ENCODE measurements around the gene ELOVL1. TPM values are rescaled to one million over a fixed set of nuclear protein-coding genes. Genes with fewer than 3 reads are reported as not detected.
A peak's percentile ranks its signal among the peaks of the same experiment; 100 is the strongest.

ELOVL1 gene
- total RNA-seq, 1 experiment from 2014 or later: 53.7 TPM

DNA sequence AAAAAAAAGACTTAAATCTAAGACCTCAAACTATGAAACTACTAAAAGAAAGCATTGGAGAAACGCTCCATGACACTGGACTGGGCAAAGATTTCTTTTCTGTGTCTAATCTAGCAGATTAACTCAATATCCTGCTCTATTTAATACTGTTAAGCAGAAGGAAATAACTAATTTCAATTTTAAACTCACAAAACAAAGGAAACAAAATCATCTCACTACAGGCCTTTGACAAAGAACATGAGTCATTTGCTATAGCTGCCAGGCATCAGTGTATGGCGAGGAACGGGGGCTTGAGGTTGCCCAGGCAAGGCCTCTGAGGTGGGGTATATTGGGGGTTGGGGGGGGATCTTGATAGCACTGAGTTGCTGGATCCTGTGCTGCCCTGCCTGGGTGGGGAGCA, 42.8 kb upstream of the ELOVL1 start:
- POLR2A ChIA-PET (ENCODE audit: low non-redundant PET): no interaction called here
- no TSS peak for BruUV-seq (replicated peaks)
- TF ChIP-seq, protein P1, sequence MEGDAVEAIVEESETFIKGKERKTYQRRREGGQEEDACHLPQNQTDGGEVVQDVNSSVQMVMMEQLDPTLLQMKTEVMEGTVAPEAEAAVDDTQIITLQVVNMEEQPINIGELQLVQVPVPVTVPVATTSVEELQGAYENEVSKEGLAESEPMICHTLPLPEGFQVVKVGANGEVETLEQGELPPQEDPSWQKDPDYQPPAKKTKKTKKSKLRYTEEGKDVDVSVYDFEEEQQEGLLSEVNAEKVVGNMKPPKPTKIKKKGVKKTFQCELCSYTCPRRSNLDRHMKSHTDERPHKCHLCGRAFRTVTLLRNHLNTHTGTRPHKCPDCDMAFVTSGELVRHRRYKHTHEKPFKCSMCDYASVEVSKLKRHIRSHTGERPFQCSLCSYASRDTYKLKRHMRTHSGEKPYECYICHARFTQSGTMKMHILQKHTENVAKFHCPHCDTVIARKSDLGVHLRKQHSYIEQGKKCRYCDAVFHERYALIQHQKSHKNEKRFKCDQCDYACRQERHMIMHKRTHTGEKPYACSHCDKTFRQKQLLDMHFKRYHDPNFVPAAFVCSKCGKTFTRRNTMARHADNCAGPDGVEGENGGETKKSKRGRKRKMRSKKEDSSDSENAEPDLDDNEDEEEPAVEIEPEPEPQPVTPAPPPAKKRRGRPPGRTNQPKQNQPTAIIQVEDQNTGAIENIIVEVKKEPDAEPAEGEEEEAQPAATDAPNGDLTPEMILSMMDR (conservative IDR thresholded peaks at IDR 0.05; ENCODE audit: low read depth, low read length): no peak
- TF ChIP-seq EZH2 (IDR thresholded peaks at IDR 0.05; ENCODE audit: borderline replicate concordance, low read depth, low read length, poor library complexity, severe bottlenecking): no peak
- no peaks in the 10 kb centered on the region for H3K9me3 ChIP-seq (ENCODE audit: low read depth, low read length, poor library complexity, severe bottlenecking)
- CTCF ChIA-PET: interaction anchor here (0.6 kb wide), 1 partner anchor 482 kb away, joined by 14 read pairs; no protein-coding TSS in a partner anchor
- no peaks in the 10 kb centered on the region for H3K27me3 ChIP-seq (replicated peaks; ENCODE audit: insufficient read depth, low read depth, low read length, poor library complexity)
- no peak overlapping the region for H3K4me3 ChIP-seq (ENCODE audit: low read depth, low read length, poor library complexity, severe bottlenecking)
- peak; percentile 69 for DNase-seq (ENCODE audit: low spot score)
- no peaks in the 10 kb centered on the region for H3K4me1 ChIP-seq (ENCODE audit: insufficient read depth, low read length, poor library complexity, severe bottlenecking)
- no peaks in the 10 kb centered on the region for H3K36me3 ChIP-seq (ENCODE audit: insufficient read depth, low read length, poor library complexity, severe bottlenecking)
- H3K27ac ChIP-seq (ENCODE audit: low read depth, low read length, poor library complexity, severe bottlenecking): no peak overlapping the region
- intact Hi-C loops (cut with micrococcal nuclease; ENCODE audit: unreplicated experiment): no loop called here

GRCh38 chr1:43405876-43406234, 38.0 kb upstream of the ELOVL1 start:
- Histone ChIP-seq H3K4me1 (ENCODE audit: insufficient read depth, low read length, poor library complexity, severe bottlenecking) (no peaks in the 10 kb centered on the region), H3K27ac (ENCODE audit: low read depth, low read length, poor library complexity, severe bottlenecking) (no peak overlapping the region), H3K4me3 (ENCODE audit: low read depth, low read length, poor library complexity, severe bottlenecking) (no peak overlapping the region), H3K9me3 (ENCODE audit: low read depth, low read length, poor library complexity, severe bottlenecking) (no peaks in the 10 kb centered on the region), H3K27me3 (replicated peaks; ENCODE audit: insufficient read depth, low read depth, low read length, poor library complexity) (no peaks in the 10 kb centered on the region), H3K36me3 (ENCODE audit: insufficient read depth, low read length, poor library complexity, severe bottlenecking) (peaks cover 8% of the 10 kb centered on the region)
- POLR2A ChIA-PET (ENCODE audit: low non-redundant PET): no interaction called here
- no peak for TF ChIP-seq EZH2 (IDR thresholded peaks at IDR 0.05; ENCODE audit: borderline replicate concordance, low read depth, low read length, poor library complexity, severe bottlenecking)
- intact Hi-C loops (cut with micrococcal nuclease; ENCODE audit: unreplicated experiment): no loop called here
- BruUV-seq (replicated peaks): no TSS peak
- CTCF ChIA-PET: no interaction called here
- DNase-seq (ENCODE audit: low spot score): no peak

- intact Hi-C loops (cut with micrococcal nuclease; ENCODE audit: unreplicated experiment): no loop called here
- Histone ChIP-seq H3K27me3 (replicated peaks; ENCODE audit: insufficient read depth, low read depth, low read length, poor library complexity) (no peaks in the 10 kb centered on the region), H3K9me3 (ENCODE audit: low read depth, low read length, poor library complexity, severe bottlenecking) (no peaks in the 10 kb centered on the region), H3K36me3 (ENCODE audit: insufficient read depth, low read length, poor library complexity, severe bottlenecking) (peaks cover 8% of the 10 kb centered on the region), H3K27ac (ENCODE audit: low read depth, low read length, poor library complexity, severe bottlenecking) (no peak overlapping the region), H3K4me3 (ENCODE audit: low read depth, low read length, poor library complexity, severe bottlenecking) (no peak overlapping the region), H3K4me1 (ENCODE audit: insufficient read depth, low read length, poor library complexity, severe bottlenecking) (no peaks in the 10 kb centered on the region)
- BruUV-seq (replicated peaks): no TSS peak
- POLR2A ChIA-PET (ENCODE audit: low non-redundant PET): no interaction called here
- DNase-seq (ENCODE audit: low spot score): no peak
- TF ChIP-seq, protein P1 (conservative IDR thresholded peaks at IDR 0.05; ENCODE audit: low read depth, low read length): no peak
- no peak for TF ChIP-seq EZH2 (IDR thresholded peaks at IDR 0.05; ENCODE audit: borderline replicate concordance, low read depth, low read length, poor library complexity, severe bottlenecking)
- CTCF ChIA-PET: no interaction called here
Measured at GRCh38 chr1:43405219-43405875, 37.5 kb upstream of the ELOVL1 start.

DNA sequence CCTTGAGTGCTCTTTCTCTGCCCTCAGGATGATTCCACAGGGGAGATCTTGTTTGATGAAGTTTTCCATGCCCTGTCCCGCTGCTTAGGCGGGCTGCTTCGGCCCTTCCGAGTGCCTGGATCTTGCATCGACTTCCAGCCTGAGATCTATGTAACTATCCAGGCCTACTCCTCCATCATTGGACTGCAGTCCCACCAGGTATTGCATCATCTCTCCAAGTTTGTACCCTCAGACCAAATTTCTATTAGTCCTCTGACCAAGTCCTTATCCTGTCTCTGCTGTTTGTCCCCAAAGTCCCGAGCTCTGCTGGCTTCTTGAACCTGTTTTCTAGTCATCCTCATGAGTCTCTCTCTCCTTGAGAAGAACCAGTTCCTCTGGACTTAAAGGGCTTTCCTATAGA, 36.5 kb upstream of the ELOVL1 start:
- intact Hi-C loops (cut with micrococcal nuclease; ENCODE audit: unreplicated experiment): no loop called here
- Histone ChIP-seq H3K4me1 (ENCODE audit: insufficient read depth, low read length, poor library complexity, severe bottlenecking) (no peaks in the 10 kb centered on the region), H3K36me3 (ENCODE audit: insufficient read depth, low read length, poor library complexity, severe bottlenecking) (peaks cover 8% of the 10 kb centered on the region), H3K27ac (ENCODE audit: low read depth, low read length, poor library complexity, severe bottlenecking) (no peak overlapping the region), H3K27me3 (replicated peaks; ENCODE audit: insufficient read depth, low read depth, low read length, poor library complexity) (no peaks in the 10 kb centered on the region), H3K4me3 (ENCODE audit: low read depth, low read length, poor library complexity, severe bottlenecking) (no peak overlapping the region), H3K9me3 (ENCODE audit: low read depth, low read length, poor library complexity, severe bottlenecking) (no peaks in the 10 kb centered on the region)
- TF ChIP-seq, protein P1 (conservative IDR thresholded peaks at IDR 0.05; ENCODE audit: low read depth, low read length): no peak
- TF ChIP-seq EZH2 (IDR thresholded peaks at IDR 0.05; ENCODE audit: borderline replicate concordance, low read depth, low read length, poor library complexity, severe bottlenecking): no peak
- POLR2A ChIA-PET (ENCODE audit: low non-redundant PET): no interaction called here
- DNase-seq (ENCODE audit: low spot score): no peak
- no TSS peak for BruUV-seq (replicated peaks)
- CTCF ChIA-PET: no interaction called here

Data from A673 (cell line).